OCI-LY3 (cell line): Measurements from ENCODE around the gene TRIM24.

Experiments used
- EZH2phosphoT487 ChIP-seq: fragments of 200-600 bp; shearing (Covaris generic); IDR thresholded peaks from 2 replicates; pipeline ENCODE4 v1.6.1; 2018; ENCODE audit warnings: antibody characterized with exemption, mixed run types, low read depth
- TF ChIP-seq, protein P1 (sequence below): fragments of 200-600, 300-600 bp; sonication (generic); IDR thresholded peaks from 2 replicates; pipeline ENCODE4 v1.5.1; 2014; ENCODE audit warnings: antibody characterized with exemption, low read length, low read depth

DNA sequence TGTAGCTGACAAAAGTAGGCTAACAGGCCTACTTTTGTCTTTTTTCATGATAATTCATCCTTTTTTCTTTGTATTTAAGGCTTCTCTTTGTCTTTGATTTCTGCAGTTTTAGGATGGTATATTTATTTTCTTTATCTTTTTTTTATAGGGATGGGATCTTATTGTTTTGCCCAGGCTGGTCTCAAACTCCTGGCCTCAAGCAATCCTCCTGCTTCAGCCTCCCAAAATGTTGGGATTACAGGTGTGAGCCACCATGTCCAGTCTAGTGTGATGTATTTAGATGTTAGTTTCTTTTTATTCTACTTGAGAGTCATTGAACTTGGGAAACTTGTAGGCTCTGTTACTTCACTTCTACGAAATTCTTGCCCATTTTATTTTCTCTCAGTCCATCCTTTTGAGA, 35.4 kb downstream of the TRIM24 start:
- TF ChIP-seq, protein P1, sequence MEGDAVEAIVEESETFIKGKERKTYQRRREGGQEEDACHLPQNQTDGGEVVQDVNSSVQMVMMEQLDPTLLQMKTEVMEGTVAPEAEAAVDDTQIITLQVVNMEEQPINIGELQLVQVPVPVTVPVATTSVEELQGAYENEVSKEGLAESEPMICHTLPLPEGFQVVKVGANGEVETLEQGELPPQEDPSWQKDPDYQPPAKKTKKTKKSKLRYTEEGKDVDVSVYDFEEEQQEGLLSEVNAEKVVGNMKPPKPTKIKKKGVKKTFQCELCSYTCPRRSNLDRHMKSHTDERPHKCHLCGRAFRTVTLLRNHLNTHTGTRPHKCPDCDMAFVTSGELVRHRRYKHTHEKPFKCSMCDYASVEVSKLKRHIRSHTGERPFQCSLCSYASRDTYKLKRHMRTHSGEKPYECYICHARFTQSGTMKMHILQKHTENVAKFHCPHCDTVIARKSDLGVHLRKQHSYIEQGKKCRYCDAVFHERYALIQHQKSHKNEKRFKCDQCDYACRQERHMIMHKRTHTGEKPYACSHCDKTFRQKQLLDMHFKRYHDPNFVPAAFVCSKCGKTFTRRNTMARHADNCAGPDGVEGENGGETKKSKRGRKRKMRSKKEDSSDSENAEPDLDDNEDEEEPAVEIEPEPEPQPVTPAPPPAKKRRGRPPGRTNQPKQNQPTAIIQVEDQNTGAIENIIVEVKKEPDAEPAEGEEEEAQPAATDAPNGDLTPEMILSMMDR: no peak
- no peak for TF ChIP-seq EZH2phosphoT487
